NCI-H1092 treated with DMSO at 0.1 percent for 48 hours (cell line): ENCODE measurements around the gene RBL2.

Experiments used
- DNase-seq: peaks from one replicate; lab custom pipeline; 2025; lab: John Stamatoyannopoulos, UW

RBL2 gene

GRCh38 chr16:53449816-53450517 lies 15.7 kb downstream of the RBL2 start:
- DNase-seq: no peak

- DNase-seq: no peak
Observed at GRCh38 chr16:53453928-53454327, 19.7 kb downstream of the RBL2 start.

GRCh38 chr16:53456625-53457024 lies 22.4 kb downstream of the RBL2 start:
- DNase-seq: no peak

GRCh38 chr16:53457670-53458069 lies 23.4 kb downstream of the RBL2 start:
- no peak for DNase-seq

GRCh38 chr16:53458635-53459034 lies 24.4 kb downstream of the RBL2 start:
- DNase-seq: no peak

- no peak for DNase-seq
Observed at GRCh38 chr16:53465606-53466280, 31.5 kb downstream of the RBL2 start.

- DNase-seq: no peak
Observed at GRCh38 chr16:53476867-53477266, 42.6 kb downstream of the RBL2 start.

GRCh38 chr16:53478965-53479364 lies 44.7 kb downstream of the RBL2 start:
- DNase-seq: no peak

- DNase-seq: no peak
Observed at GRCh38 chr16:53480394-53480793, 46.1 kb downstream of the RBL2 start.

- no peak for DNase-seq
Observed at GRCh38 chr16:53482123-53482522, 47.9 kb downstream of the RBL2 start.

GRCh38 chr16:53484542-53484941 lies 50.3 kb downstream of the RBL2 start:
- no peak for DNase-seq

GRCh38 chr16:53486230-53486629 lies 52.0 kb downstream of the RBL2 start:
- DNase-seq: no peak

GRCh38 chr16:53489755-53490154 lies 55.5 kb downstream of the RBL2 start:
- DNase-seq: no peak

GRCh38 chr16:53492503-53492902 lies 58.2 kb downstream of the RBL2 start:
- no peak for DNase-seq

- no peak for DNase-seq
Observed at GRCh38 chr16:53494636-53495035, 60.4 kb downstream of the RBL2 start.

GRCh38 chr16:53495325-53495724 lies 61.1 kb downstream of the RBL2 start:
- no peak for DNase-seq

GRCh38 chr16:53498984-53499383 lies 64.7 kb downstream of the RBL2 start:
- no peak for DNase-seq

- DNase-seq: no peak
Observed at GRCh38 chr16:53501216-53501859, 67.1 kb downstream of the RBL2 start.

GRCh38 chr16:53502331-53503269 lies 68.3 kb downstream of the RBL2 start, which contains the start of gene AKTIP:
AKTIP (minus strand) TSS chr16:53503209; CDS start chr16:53500259, 2,950 bp downstream.
- DNase-seq: no peak

- DNase-seq: peak; percentile 100
Observed at GRCh38 chr16:53503270-53503923, 69.1 kb downstream of the RBL2 start.

- peak; percentile 75 for DNase-seq
Observed at GRCh38 chr16:53503991-53504663, 69.9 kb downstream of the RBL2 start.
